Measurements from ENCODE around the gene TMEM235. TPM values are rescaled to one million over a fixed set of nuclear protein-coding genes. Genes with fewer than 3 reads are reported as not detected.
A peak's percentile ranks its signal among the peaks of the same experiment; 100 is the strongest.

The TMEM235 gene
- polyA plus RNA-seq, 1 of the 3 experiments (the other 2 are of a cell fraction) = not detected

DNA sequence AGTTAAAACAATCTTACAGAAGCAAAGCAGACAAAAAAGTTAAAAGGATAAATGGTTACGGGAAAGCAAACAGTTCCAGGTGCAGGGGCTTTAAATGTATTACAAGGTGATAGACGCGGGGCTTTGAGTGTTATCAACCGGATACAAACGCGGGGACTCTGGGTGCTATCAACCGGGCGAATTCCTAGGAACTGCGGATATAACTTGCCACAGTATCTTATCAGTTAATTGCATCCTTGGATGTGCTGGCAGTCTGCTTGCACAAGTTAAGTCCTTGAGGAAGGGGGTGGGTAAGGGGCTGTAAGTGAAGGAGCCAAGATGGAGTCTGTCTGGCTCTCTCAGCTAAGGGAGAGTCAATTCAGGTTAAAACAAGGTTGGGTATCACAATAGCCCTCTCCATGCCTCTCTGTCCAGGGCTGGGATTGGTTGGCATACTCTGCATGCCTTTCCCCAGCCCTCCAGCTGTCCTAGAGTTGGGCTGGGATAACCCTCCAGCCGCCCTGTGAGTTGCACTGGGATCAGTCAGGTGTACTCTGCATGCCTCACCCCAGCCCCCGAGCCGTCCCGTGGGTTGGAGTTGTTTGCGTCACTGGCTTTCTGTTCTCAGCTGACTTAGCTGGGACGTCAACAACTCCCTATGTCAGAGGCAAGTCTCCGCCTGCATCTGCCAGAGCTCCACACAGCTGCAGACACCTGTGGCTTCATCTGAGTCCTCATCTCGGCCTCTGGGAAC, 40.9 kb downstream of the TMEM235 start:
- no peaks in the 10 kb centered on the region for H3F3A ChIP-seq (replicated peaks; ENCODE audit: insufficient read depth)
- peaks cover 16% of the 10 kb centered on the region for H3K27me3 ChIP-seq (ENCODE audit: insufficient read depth)
- H3K36me3 ChIP-seq (replicated peaks in 1 of 2; ENCODE audit: control insufficient read depth in 1 of 2, insufficient read depth in 2 of 2, low read length in 1 of 2) = no peaks in the 10 kb centered on the region
- peak; percentile 15 for DNase-seq
- H3K27ac ChIP-seq (ENCODE audit: low read depth in 2 of 2, low read length in 1 of 2) = no peak overlapping the region; a peak in 1 of 4 replicates
- WGBS (ENCODE audit: low lambda C conversion rate) = 74% methylated on average over 17 of the region's 17 CpGs
- no peaks in the 10 kb centered on the region for H3K9me2 ChIP-seq
- no peak overlapping the region for H3K4me3 ChIP-seq (ENCODE audit: low read depth in 2 of 2, low read length in 1 of 2)
- ChIA-PET POLR2A (no interaction called here), CTCF (interaction anchor here (0.9 to 6.6 kb wide), 3 partner anchors 17 to 88 kb away, joined by 3 to 46 read pairs (median 6); no protein-coding TSS in a partner anchor)
- TF ChIP-seq, protein P1, sequence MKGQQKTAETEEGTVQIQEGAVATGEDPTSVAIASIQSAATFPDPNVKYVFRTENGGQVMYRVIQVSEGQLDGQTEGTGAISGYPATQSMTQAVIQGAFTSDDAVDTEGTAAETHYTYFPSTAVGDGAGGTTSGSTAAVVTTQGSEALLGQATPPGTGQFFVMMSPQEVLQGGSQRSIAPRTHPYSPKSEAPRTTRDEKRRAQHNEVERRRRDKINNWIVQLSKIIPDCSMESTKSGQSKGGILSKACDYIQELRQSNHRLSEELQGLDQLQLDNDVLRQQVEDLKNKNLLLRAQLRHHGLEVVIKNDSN (IDR thresholded peaks at IDR 0.05; ENCODE audit: borderline replicate concordance, low read depth) = no peak
- no peak for TF ChIP-seq TCF12 (IDR thresholded peaks at IDR 0.05)
- no peak for TF ChIP-seq RXRA (IDR thresholded peaks at IDR 0.05; ENCODE audit: borderline replicate concordance, low read depth)
- H4K20me1 ChIP-seq (ENCODE audit: insufficient read depth) = no peaks in the 10 kb centered on the region
- no peaks in the 10 kb centered on the region for H3K79me2 ChIP-seq (ENCODE audit: insufficient read depth)
- H3K4me1 ChIP-seq (ENCODE audit: control insufficient read depth in 1 of 2, insufficient read depth in 2 of 2, low read depth in 1 of 2, low read length in 1 of 2) = peaks cover 0 to 54% of the 10 kb centered on the region in 2 experiments; a peak in 2 of 4 replicates
- no peak overlapping the region for H2AFZ ChIP-seq (ENCODE audit: low read depth)
- H3K4me2 ChIP-seq = no peak overlapping the region
- H3K9me3 ChIP-seq = no peaks in the 10 kb centered on the region
- H3K9ac ChIP-seq = no peak overlapping the region

DNA sequence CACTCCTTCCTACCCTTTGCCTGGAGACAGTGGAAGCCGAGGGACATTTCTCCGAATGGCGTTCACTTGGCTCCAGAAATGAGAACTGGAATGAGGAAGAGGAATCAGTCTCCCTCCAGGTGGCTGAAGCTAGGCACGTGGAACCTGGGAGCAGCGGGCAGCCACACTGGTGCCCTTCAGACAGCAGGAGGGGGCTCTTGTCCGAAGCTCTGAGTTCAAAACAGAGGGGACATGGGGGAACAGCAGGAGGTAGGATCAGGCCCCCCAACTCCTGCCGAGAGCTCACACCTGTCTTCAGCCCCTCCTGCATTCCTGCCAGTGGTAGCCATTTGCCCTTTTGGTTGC, 41.5 kb downstream of the TMEM235 start:
- WGBS (ENCODE audit: low lambda C conversion rate) = 79% methylated on average over 7 of the region's 7 CpGs
- peaks cover 16% of the 10 kb centered on the region for H3K27me3 ChIP-seq (ENCODE audit: insufficient read depth)
- CTCF ChIA-PET = interaction anchor here (1.7 to 6.6 kb wide), 3 partner anchors 16 to 88 kb away, joined by 6 to 46 read pairs (median 6); no protein-coding TSS in a partner anchor
- H3K4me1 ChIP-seq (ENCODE audit: control insufficient read depth in 1 of 2, insufficient read depth in 2 of 2, low read depth in 1 of 2, low read length in 1 of 2) = peaks cover 0 to 52% of the 10 kb centered on the region in 2 experiments; a peak in 2 of 4 replicates
- no peaks in the 10 kb centered on the region for H3K9me2 ChIP-seq
- no peaks in the 10 kb centered on the region for H3K36me3 ChIP-seq (replicated peaks in 1 of 2; ENCODE audit: control insufficient read depth in 1 of 2, insufficient read depth in 2 of 2, low read length in 1 of 2)
- H3K9me3 ChIP-seq = no peaks in the 10 kb centered on the region
- H3F3A ChIP-seq (replicated peaks; ENCODE audit: insufficient read depth) = no peaks in the 10 kb centered on the region
- no peak overlapping the region for H3K9ac ChIP-seq
- DNase-seq = no peak
- H4K20me1 ChIP-seq (ENCODE audit: insufficient read depth) = no peaks in the 10 kb centered on the region
- no peak overlapping the region for H3K4me3 ChIP-seq (ENCODE audit: low read depth in 2 of 2, low read length in 1 of 2)
- H2AFZ ChIP-seq (ENCODE audit: low read depth) = no peak overlapping the region
- no peaks in the 10 kb centered on the region for H3K79me2 ChIP-seq (ENCODE audit: insufficient read depth)
- H3K27ac ChIP-seq (ENCODE audit: low read depth in 2 of 2, low read length in 1 of 2) = no peak overlapping the region; a peak in 1 of 4 replicates
- POLR2A ChIA-PET = interaction anchor here (1.0 kb wide), 1 partner anchor 9 kb away, joined by 3 read pairs; no protein-coding TSS in a partner anchor
- no peak overlapping the region for H3K4me2 ChIP-seq
- TF ChIP-seq TEAD4 (IDR thresholded peaks at IDR 0.05; ENCODE audit: borderline replicate concordance, insufficient read depth) = no peak
- TF ChIP-seq RCOR1 (IDR thresholded peaks at IDR 0.05; ENCODE audit: low read length) = no peak
- TF ChIP-seq TAF1 (IDR thresholded peaks at IDR 0.05; ENCODE audit: borderline replicate concordance, low read depth, low read length) = no peak
- TF ChIP-seq POLR2AphosphoS5 (IDR thresholded peaks at IDR 0.05; ENCODE audit: low read depth, low read length) = no peak
- TF ChIP-seq, protein P2, sequence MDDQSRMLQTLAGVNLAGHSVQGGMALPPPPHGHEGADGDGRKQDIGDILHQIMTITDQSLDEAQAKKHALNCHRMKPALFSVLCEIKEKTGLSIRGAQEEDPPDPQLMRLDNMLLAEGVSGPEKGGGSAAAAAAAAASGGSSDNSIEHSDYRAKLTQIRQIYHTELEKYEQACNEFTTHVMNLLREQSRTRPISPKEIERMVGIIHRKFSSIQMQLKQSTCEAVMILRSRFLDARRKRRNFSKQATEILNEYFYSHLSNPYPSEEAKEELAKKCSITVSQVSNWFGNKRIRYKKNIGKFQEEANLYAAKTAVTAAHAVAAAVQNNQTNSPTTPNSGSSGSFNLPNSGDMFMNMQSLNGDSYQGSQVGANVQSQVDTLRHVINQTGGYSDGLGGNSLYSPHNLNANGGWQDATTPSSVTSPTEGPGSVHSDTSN (IDR thresholded peaks at IDR 0.05) = no peak
- TF ChIP-seq NRF1 (IDR thresholded peaks at IDR 0.05; ENCODE audit: low read depth, low read length) = no peak
- no peak for TF ChIP-seq FOXM1 (IDR thresholded peaks at IDR 0.05; ENCODE audit: low read depth)
- no peak for TF ChIP-seq YY1 (IDR thresholded peaks at IDR 0.05; ENCODE audit: low read depth)
- no peak for TF ChIP-seq EP300 (IDR thresholded peaks at IDR 0.05; ENCODE audit: borderline replicate concordance in 1 of 2, low read depth in 1 of 2, low read length in 1 of 2)
- no peak for TF ChIP-seq SMC3 (IDR thresholded peaks at IDR 0.05; ENCODE audit: low read depth, low read length)
- TF ChIP-seq, protein P3, sequence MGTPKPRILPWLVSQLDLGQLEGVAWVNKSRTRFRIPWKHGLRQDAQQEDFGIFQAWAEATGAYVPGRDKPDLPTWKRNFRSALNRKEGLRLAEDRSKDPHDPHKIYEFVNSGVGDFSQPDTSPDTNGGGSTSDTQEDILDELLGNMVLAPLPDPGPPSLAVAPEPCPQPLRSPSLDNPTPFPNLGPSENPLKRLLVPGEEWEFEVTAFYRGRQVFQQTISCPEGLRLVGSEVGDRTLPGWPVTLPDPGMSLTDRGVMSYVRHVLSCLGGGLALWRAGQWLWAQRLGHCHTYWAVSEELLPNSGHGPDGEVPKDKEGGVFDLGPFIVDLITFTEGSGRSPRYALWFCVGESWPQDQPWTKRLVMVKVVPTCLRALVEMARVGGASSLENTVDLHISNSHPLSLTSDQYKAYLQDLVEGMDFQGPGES (IDR thresholded peaks at IDR 0.05; ENCODE audit: low read depth, low read length) = no peak
- TF ChIP-seq, protein P4, sequence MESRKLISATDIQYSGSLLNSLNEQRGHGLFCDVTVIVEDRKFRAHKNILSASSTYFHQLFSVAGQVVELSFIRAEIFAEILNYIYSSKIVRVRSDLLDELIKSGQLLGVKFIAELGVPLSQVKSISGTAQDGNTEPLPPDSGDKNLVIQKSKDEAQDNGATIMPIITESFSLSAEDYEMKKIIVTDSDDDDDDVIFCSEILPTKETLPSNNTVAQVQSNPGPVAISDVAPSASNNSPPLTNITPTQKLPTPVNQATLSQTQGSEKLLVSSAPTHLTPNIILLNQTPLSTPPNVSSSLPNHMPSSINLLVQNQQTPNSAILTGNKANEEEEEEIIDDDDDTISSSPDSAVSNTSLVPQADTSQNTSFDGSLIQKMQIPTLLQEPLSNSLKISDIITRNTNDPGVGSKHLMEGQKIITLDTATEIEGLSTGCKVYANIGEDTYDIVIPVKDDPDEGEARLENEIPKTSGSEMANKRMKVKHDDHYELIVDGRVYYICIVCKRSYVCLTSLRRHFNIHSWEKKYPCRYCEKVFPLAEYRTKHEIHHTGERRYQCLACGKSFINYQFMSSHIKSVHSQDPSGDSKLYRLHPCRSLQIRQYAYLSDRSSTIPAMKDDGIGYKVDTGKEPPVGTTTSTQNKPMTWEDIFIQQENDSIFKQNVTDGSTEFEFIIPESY (IDR thresholded peaks at IDR 0.05; ENCODE audit: borderline replicate concordance, low read depth) = no peak
- TF ChIP-seq, protein P5, sequence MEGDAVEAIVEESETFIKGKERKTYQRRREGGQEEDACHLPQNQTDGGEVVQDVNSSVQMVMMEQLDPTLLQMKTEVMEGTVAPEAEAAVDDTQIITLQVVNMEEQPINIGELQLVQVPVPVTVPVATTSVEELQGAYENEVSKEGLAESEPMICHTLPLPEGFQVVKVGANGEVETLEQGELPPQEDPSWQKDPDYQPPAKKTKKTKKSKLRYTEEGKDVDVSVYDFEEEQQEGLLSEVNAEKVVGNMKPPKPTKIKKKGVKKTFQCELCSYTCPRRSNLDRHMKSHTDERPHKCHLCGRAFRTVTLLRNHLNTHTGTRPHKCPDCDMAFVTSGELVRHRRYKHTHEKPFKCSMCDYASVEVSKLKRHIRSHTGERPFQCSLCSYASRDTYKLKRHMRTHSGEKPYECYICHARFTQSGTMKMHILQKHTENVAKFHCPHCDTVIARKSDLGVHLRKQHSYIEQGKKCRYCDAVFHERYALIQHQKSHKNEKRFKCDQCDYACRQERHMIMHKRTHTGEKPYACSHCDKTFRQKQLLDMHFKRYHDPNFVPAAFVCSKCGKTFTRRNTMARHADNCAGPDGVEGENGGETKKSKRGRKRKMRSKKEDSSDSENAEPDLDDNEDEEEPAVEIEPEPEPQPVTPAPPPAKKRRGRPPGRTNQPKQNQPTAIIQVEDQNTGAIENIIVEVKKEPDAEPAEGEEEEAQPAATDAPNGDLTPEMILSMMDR (IDR thresholded peaks at IDR 0.05) = no peak
- TF ChIP-seq, protein P6, sequence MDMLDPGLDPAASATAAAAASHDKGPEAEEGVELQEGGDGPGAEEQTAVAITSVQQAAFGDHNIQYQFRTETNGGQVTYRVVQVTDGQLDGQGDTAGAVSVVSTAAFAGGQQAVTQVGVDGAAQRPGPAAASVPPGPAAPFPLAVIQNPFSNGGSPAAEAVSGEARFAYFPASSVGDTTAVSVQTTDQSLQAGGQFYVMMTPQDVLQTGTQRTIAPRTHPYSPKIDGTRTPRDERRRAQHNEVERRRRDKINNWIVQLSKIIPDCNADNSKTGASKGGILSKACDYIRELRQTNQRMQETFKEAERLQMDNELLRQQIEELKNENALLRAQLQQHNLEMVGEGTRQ (IDR thresholded peaks at IDR 0.05; ENCODE audit: borderline replicate concordance, low read depth, low read length) = no peak
- TF ChIP-seq, protein P1 (IDR thresholded peaks at IDR 0.05; ENCODE audit: borderline replicate concordance, low read depth) = no peak
- TF ChIP-seq TCF12 (IDR thresholded peaks at IDR 0.05) = no peak

All from SK-N-SH (cell line).